NCI-H2171 (cell line): ENCODE data around the gene DUOXA2.
"Not testable (repeated sequence)": the region's sequence is repeated elsewhere in the genome, so short reads cannot be mapped to it uniquely, and the experiment has no call there.

Experiments
- DNase-seq: peaks from one replicate; lab custom pipeline; 2025; lab: John Stamatoyannopoulos, UW

The DUOXA2 gene

DNA sequence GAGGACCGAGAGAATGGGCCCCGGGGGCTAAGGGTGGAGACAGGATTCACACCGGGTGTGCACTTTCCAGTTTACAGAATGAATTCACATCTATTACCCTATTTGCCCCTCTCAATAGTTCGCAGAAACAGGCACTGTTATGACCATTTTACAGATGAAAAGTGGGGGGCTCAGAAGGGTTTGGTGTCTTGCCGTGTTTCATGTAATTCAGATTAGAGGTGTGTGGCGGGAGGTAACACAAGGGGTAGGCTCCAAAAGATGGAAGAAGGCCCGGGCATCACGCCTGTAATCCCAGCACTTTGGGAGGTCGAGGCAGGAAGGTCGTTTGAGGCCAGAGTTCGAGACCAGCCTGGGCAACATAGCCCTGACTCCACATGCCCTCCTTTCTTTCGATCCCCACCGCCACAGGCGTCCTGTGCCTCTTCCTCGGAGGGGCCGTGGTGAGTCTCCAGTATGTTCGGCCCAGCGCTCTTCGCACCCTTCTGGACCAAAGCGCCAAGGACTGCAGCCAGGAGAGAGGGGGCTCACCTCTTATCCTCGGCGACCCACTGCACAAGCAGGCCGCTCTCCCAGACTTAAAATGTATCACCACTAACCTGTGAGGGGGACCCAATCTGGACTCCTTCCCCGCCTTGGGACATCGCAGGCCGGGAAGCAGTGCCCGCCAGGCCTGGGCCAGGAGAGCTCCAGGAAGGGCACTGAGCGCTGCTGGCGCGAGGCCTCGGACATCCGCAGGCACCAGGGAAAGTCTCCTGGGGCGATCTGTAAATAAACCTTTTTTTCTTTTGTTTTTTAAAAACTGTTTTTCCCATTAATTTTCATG, 3.4 kb downstream of the DUOXA2 start:
- no peak for DNase-seq

DNA sequence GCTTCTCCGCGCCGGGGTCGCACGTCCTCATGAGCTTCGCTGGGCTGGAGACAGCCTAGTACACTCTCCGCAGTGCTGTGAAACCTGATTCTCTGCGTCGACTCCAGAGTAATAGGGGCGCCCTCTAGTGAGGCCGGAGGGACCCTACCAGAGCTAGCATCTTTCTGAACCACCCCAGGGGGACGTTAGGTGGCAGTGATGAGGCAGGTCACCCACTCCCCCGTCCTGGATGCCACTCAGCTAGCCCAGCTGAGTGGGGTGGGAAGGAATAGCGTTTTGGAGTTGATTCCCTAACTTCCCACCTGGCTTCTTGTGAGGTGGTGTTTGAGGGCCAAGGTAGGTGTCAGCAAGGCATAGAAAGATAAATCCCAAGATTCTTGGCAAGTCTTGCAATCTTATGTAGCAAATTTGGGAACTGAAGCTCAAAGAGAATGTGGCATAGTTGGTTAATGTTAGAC, 4.0 kb downstream of the DUOXA2 start:
- peak; percentile 96 for DNase-seq

DNA sequence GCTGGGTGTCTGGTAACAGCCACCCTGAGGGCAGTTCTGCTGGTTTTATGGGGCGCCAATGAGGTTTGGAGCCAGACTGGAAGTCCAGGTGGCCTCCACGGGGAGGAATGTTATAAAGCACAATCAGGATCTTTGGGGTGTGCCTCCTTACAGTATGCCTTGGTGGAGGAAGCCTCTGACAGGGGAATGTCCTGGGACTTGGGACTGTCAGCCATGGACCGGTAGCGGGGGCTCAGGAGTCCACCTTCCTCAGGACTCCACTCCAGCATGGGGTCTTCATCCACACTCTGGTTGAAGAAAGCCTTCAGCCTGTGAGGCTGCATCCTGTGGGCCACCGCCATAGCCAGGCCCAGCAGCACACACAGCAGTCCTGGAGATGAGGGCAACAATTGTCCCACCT, 4.9 kb downstream of the DUOXA2 start:
- no peak for DNase-seq

DNA sequence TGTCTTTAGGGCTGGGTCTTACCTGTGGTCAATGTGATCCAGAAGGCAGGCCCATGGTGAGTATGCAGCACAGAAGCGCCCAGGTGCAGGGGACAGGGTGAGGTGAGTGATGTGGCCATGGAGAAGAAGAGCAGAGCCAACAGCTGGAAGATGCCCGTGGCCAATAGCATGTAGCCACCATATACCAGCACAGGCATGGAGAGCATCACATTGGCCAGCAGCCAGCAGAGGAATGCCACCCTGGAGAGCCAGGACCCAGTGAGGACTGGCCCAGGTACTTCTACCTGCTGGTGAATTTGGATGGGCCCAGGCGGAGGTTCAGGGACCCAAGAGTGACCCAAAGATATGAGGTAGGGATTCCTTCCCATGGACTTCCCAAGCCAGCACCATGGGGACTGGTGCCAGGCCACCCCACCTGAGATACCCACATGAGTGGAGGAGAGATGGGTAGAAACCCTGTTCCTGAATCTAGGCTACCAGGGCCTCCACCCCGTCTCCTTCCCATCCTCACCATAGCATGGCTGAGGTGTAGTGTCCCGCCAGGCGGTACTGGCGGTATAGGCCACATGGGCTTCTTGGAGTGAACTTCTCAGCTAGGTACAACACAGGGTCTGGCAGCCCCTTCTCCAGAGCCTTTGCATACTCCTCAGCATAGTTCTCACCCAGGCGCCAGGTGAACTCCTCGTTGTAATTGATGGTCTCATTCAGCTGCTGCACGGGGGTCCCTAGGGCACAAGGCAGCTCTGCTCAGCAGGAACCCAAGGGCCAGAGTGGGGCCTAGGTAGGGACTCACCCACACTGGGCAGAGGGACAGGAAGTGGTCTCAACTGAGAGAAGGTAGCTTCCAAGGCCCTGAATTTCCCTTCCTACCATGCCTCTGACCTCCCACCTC, 6.2 kb downstream of the DUOXA2 start:
- DNase-seq, result no peak

DNA sequence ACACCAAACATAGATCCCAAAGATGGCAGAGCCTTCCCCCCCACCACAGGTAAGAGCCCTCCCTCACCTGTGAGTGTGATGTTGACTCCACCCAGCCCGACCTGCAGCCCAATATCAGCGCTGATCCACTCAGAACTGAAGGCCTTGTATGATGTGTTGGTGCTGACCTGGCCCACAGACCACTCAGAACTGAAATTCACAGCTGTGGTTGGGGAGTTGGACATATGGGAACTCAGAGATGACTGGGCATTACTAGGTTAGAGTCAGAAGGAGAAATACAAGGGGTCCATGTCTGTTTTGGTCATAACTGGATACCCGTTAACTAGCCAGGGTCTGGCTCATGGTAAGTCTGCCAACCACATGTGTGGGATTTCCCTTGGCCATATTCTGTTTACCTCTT, 6.9 kb downstream of the DUOXA2 start:
- no peak for DNase-seq

DNA sequence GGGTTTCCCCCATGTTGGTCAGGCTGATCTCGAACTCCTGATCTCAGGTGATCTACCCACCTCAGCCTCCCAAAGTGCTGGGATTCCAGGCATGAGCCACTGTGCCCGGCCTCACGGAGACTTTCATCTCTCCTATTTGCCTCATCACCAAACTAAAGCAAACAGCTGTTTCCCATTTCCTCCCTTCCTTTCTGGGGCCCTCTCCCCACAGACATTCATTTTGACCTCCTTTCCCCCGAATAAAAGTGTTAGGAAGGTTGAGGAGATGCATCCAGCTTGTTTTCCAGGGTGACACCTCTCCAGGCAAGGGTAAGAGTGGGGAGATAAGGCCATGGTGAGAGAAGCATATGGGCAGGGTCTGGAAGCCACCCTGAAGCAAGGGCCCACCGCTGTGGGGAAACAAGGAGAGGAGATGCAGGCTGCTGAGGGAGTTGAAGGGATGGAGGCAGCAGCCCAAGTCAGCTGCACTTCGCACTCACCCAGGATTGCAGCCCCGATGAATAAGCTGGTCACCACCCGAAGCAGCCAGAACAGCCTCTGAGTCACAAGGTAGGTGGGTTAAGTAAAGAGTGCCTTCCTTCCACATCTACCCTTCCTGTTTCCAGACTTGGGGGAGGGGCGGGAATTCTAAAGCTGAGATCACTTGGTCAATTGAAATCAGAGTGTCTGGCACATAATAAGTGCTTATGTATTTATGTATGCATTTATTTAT, 7.7 kb downstream of the DUOXA2 start:
- no peak for DNase-seq

DNA sequence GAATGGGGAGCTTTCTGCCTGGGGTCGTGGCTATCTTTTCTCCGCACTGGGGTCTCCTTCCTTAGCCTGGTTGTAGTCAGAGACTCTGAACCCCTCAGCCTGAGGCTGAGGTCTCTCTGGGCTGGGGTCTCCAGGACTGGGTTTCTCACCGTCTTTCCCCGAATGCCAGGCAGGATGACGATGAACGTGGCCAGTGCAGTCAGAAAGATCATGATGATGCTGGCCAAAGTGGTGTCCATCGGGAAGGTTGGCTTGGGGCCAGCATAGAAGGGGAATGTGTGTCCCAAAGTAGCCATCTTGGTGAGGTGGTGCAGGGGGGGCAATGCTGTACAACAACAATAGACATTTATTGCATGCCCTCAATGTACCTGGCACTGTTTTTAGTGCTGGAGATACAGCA, 8.6 kb downstream of the DUOXA2 start:
- no peak for DNase-seq

DNA sequence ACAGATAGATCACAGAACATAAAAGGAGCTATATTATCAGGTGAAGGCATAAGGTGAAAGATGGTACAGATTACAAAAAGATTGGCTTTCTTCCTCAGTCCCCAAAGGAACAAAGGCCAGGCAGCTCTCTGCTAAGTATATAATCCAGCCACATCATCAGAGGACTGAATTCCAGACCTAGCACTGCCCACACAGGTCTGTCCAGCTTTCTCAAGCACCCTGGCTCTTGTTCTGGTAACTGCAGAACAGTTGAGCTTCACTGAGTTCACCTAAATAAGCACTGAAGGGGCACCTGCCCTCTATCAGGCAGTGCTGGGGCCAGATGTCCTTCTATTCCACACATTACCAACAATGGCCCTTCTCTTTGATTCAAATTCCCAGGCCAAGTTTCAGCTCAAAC, 9.3 kb downstream of the DUOXA2 start:
- no peak for DNase-seq

DNA sequence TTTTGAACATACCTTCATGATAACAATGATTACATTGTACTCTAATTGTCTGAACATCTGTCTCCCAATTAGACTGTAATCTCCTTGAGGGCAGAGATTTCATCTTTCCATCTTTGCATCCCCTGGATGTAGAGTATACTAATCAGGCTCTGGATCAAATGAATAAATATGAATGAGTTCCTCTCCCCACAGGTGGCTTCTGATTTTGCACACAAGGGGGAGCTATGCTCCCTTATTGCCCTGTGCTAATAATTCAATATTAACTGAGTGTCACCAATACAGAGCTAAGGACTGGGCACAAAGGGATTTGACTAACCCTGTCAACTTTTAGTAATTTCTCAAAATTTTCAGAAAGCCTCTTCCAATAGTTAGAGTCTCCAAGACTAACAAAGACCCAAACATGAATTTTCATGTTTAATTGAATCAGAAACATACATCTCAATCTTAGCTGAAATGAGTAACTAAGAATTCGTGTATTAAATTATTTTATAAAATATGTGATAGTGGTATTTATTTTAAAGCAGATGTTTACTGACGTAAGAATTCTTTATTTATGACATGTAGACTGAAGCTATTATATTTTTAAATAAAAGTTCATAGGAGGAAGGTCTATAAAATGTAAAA, 12.5 kb downstream of the DUOXA2 start:
- peak; percentile 22 for DNase-seq

DNA sequence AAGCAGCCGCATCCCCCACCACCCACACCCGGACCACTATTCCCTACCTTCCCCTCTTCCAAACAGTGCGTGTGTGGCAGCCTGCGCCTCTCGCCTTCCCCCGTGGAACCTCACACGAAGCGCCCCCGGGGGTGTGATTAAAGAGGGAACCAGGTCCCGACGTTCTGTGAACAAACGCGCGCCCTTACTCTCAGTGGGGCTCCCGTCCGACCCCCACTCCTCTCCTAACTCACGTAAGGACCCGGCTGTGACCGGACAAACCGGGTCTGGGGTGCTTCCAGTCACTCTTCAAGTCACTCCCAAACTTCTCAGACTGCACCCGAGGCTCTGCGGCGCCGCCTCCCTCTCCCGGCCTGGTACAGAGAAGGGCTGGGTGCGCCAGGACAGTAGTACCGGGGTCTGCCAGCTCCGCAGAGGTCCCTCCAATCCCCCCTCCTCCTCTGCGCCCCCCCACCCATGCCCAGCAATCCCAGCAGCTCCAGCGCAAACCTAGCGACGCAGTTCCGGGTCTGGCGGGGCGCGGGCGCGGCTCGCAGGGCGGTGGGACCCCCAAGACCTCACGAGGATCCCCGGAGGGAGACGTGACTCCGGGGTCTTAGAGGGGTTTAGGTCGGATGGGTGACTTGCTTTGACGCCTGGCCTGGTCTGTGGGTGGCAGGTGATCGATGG, 15.0 kb downstream of the DUOXA2 start:
- DNase-seq, result no peak

DNA sequence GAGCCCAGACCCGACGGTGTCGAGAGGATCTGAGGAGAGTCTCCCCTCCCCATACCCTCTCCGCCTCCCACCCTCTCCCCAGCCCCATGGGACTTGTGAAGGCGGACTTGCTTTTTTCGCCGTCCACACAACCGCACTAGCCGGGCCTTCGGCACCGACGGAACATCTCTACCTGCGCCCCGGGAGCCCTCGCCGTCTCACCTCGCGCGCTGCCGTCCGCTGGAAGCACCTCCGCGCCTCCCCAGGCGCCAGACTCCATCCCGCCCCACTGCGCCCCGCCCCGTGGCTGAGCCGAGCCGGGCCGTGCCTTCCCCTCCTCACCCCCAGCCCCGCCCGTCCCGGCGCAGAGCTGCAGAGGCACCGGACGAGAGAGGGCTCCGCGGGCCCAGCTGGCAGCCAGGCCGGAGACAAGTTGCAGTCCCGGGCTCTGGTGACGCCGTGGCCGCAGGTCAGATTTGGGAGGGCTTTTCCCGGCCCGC, 15.6 kb downstream of the DUOXA2 start, which contains the start of the genes DUOX1 and DUOXA1:
TSS of gene DUOX1 (plus strand) at position 344 of the 479 bp plus-strand sequence. CDS start 1,973 bp downstream, outside the sequence.
TSS of gene DUOXA1 (minus strand) at position 229 of the 479 bp plus-strand sequence. CDS start 6,865 bp downstream, outside the sequence.
- no peak for DNase-seq

DNA sequence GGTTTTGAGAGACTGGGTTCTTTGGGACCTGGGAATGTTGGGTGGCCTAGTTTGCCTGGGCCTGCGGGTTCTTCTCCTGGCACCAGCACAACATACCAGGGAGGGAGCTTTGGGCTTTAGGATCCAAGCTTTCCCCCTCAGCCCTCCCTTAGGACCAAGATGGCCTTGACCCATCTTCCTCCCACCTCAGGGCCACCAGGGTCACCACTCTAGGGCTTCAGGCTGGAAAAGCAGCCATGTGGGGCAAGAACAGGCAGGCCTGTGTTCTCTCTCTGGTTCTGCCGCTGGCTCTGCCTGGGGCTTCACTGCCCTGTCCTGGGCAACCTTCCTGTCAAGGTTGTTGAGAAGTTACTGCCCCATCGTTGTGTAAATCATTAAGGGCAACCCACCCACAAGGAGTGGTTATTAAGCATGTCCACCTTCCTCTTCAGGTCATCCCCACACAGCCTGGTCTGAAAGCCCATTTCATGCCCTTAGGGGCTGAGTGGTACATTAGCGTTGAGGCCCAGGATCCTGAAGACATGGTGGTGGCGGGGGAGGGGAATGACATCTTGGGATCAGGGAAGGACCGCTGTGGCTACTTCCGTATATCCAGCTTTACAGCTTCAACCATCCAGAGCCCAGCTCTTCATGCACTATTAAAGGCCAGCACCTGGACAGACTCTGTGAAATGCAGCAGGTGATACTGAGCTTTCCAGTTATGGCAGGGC, 16.3 kb downstream of the DUOXA2 start:
- DNase-seq, result no peak

DNA sequence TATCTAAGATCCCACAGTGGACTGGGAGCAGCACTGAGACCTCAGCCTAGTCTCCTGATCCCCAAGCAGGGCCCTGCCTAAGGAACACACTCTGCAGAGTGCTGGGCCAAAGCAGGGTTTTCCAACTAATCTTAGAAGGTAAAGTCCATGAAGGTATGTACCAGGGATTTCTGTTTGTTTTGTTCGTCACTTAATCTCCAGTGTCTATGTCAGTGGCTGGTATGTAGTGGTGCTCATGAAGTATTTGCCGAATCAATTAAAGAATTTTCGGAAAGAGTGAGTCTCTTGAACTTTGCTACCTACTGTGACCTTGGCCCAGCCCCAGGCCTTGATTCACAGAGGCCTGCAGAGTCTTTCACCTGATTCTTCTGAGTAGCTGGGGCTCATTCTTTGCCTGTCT, 17.4 kb downstream of the DUOXA2 start:
- no peak for DNase-seq

DNA sequence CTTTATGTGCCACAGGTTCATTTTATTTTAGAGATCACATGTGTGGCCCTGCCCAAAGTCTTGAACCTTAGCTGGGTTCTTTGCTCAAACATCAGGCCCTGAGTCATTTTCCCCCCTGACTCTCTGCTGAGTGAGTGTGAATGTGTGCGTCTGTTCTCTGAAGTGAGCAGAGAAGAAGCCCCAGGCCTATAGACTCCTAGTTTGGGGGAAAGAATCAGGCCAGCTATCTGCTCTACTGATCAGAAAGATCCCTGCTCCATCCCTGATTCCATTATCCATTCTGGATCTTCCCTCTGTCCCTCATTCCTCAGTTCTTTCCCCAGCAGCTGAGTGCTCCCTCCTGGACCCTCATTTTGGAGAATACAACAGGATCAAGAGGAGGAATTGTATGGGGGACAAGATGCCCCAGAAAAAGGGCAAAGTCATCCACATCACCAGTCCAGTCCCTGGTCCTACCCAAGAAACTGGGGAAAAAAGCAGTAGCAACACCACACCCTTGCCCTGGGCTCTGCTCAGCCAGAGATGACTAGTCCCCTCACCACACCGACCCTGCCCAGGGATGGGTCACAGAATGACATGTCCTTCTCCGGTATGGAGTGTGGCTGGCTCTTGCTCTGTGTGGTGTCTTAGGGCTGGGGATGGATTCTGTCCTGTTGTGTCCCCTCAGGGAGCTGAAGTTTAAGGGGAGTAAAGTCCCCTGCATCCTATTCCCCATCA, 18.9 kb downstream of the DUOXA2 start:
- DNase-seq, result no peak

DNA sequence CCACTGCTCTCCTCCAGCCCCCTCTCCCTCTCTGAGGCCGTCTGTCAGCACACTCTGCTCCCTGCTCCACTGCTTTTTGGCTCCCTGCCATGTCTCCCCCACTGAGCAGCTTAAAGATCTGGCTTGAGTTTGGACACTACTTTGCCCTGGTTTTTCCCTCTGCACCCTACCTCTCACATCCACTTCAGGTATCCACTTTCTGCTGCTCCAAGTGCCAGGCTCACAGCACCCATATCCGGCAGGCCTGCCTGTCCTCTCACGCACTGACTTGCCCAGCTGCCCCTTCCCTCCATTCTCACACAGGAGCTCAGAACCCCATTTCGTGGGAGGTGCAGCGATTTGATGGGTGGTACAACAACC, 19.4 kb downstream of the DUOXA2 start:
- peak; percentile 55 for DNase-seq

DNA sequence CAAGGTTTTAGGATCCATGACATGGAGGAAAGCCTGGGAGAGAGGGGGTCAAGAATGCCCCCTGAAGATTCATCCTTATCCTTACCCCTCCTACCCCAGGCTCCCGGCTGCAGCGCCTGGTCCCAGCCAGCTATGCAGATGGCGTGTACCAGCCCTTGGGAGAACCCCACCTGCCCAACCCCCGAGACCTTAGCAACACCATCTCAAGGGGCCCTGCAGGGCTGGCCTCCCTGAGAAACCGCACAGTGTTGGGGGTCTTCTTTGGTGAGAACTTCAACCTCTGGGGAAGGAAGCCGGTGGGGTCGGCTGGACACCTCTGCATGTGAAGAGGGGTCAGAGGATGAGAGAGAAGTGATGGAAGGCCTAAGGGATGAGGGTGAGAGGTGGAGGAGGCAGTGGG, 19.9 kb downstream of the DUOXA2 start:
- DNase-seq, result no peak

DNA sequence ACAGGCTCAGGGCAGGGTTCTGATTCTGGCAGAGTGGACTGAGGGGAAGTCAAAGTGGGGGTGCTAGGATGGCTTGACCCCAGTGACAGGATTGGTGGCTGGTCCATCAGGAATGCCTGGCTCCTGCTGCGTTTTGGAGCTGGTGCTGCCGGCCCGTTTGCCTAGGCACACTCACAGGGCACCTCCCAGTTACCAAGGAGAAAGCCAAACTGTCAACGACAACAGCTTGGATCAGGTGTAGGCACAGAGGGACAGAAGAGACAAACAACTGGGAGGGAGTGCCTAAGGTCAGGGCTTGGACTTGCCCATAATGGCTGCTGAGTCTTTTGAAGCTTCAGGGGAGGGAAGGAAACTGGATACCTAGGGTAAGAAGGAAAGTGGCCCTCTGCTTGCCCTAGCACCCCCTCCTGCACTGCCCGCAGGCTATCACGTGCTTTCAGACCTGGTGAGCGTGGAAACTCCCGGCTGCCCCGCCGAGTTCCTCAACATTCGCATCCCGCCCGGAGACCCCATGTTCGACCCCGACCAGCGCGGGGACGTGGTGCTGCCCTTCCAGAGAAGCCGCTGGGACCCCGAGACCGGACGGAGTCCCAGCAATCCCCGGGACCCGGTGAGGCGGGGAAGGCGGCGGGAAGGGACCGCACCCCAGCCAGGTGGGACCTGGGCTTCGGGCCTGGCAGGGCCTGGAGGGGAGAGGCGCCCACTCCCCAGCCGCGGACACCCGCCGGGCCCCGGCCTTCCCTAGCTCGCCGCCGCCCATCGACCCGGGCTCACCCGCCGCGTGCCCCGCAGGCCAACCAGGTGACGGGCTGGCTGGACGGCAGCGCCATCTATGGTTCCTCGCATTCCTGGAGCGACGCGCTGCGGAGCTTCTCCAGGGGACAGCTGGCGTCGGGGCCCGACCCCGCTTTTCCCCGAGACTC, 20.8 kb downstream of the DUOXA2 start:
- DNase-seq, result no peak

DNA sequence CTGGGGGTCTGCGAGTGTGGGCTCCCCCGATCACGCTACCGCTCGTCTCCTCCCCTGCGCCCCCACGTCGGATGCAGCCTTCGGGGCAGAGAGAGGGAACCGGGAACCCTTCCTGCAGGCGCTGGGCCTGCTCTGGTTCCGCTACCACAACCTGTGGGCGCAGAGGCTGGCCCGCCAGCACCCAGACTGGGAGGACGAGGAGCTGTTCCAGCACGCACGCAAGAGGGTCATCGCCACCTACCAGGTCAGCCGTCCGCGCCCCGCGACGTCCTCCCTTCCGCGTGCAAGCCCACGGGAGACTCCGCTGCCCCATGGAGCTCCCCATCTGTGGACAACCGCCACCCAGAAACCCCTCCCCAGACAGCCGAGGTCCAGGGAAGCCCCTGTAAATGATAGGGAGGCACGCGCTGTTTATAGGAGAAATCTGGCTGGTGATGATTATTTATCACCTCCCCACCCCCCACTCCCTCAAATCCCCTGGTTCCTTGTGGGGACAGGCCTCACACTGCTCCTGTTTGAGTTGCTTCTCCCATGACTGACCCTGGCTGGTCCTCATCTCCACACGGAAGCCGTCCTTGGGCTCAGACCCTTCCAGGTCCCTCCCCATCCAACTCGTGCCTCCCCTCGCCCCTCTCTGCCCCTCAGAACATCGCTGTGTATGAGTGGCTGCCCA, 21.7 kb downstream of the DUOXA2 start:
- DNase-seq, result not testable (repeated sequence)
